Activated naive CD4-positive, alpha-beta T cell treated with anti-CD3 and anti-CD28 coated beads for 36 hours (primary cell): ENCODE measurements around the gene SKP2. TPM values are rescaled to one million over a fixed set of nuclear protein-coding genes. Genes with fewer than 3 reads are reported as not detected.
"Not testable (repeated sequence)": the region's sequence is repeated elsewhere in the genome, so short reads cannot be mapped to it uniquely, and the experiment has no call there.

Source experiments
- CTCF ChIA-PET: fragments of 350-600 bp; sonication (Branson Sonifier 250); formaldehyde crosslinking; loops from one replicate; lab custom pipeline; 2021; ENCODE audit warnings: antibody characterized with exemption; lab: Charles Lee
- DNase-seq: peaks from one replicate; pipeline ENCODE4 v3.0.0-alpha.2; 2020
- H3K27ac Mint-ChIP-seq: one replicate; pipeline ENCODE4 v1.8.0; 2021; ENCODE audit warnings: mild to moderate bottlenecking, mixed read lengths
- H3K27me3 Mint-ChIP-seq: one replicate; pipeline ENCODE4 v1.8.0; 2021; ENCODE audit warnings: low read depth, mixed read lengths
- H3K36me3 Mint-ChIP-seq: one replicate; pipeline ENCODE4 v1.8.0; 2021; ENCODE audit warnings: low read depth, mixed read lengths
- H3K4me1 Mint-ChIP-seq: one replicate; pipeline ENCODE4 v1.8.0; 2021; ENCODE audit warnings: low read depth, mixed read lengths
- H3K4me3 Mint-ChIP-seq: one replicate; pipeline ENCODE4 v1.8.0; 2021; ENCODE audit warnings: mild to moderate bottlenecking, moderate library complexity, mixed read lengths
- H3K9me3 Mint-ChIP-seq: one replicate; pipeline ENCODE4 v1.8.0; 2021; ENCODE audit warnings: mixed read lengths
- intact Hi-C: fragments of 100-400 bp; cut with micrococcal nuclease; formaldehyde crosslinking; loops from one replicate; pipeline ENCODE4 v1.15.1; 2023
- total RNA-seq, 2 experiments: library from RNA; stranded (reverse); gene quantifications; one replicate each; pipeline ENCODE4 v1.2.3, GENCODE V29; 2021

SKP2 gene
- total RNA-seq, 2 experiments from 2014 or later = 44.4 to 48.1 TPM

DNA sequence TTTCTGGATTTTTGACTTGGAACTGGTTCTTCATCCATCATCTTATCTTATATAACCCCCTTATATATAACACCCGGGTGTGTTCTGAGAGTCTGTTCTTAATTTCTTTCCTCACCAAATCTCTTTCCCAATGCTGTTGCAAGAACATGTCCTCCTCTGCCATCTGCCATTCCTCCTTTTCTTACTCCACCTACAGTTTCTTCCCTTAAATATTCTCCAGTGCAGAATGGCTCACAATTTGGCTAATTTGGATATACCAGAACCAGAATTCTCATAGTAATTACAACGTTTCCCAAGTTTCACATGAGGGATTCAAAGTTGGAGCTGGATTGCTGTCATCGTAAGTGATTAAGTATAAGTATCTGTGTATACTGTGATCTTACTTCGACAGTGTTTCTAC lies 28.0 kb downstream of the SKP2 start:
- intact Hi-C loops = no loop called here
- CTCF ChIA-PET = no interaction called here
- Mint-ChIP-seq H3K4me1 (no peaks in the 10 kb centered on the region), H3K27ac (no peak overlapping the region), H3K36me3 (peaks cover 40% of the 10 kb centered on the region), H3K27me3 (no peaks in the 10 kb centered on the region), H3K4me3 (no peak overlapping the region), H3K9me3 (no peaks in the 10 kb centered on the region)
- no peak for DNase-seq

DNA sequence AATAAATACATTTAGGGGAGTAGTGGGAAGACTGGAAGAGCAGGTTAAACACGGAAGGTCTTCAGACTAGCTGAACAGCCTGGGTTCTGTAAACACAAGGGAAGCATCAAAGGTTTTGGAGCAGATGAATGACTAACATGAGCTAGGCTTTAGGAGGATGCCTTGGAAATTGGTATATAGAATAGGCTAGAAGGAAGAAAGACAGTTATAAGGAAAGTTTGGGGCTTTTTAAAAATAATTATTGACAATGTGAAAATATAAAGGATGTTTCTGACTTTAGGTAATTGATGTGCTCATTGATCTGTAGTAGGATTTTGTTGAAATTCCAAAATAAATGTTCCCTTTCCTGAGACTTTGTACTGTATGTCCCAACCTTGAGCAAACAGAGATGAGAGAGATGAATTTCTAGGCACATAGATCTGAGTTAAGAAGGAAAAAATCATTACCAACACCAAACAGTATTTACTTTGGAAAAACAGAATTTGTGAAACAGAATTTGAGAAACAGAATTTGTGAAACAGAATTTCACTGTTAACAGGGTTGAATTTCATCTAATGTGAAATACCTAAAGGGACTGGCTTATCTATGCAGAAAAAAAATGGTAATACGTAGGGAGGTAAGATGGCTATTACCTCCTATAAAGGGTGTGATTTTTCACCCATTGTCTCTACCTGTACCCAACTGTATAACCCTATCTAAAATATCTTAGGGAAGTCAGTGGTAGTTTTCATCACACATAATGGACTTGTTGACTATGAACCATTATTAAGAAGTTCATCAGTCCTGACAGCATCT lies 28.8 kb downstream of the SKP2 start:
- Mint-ChIP-seq H3K36me3 (peaks cover 45% of the 10 kb centered on the region), H3K27me3 (no peaks in the 10 kb centered on the region), H3K4me3 (no peak overlapping the region), H3K9me3 (peaks cover 2% of the 10 kb centered on the region), H3K4me1 (no peaks in the 10 kb centered on the region), H3K27ac (no peak overlapping the region)
- no peak for DNase-seq
- intact Hi-C loops = no loop called here
- CTCF ChIA-PET = no interaction called here

DNA sequence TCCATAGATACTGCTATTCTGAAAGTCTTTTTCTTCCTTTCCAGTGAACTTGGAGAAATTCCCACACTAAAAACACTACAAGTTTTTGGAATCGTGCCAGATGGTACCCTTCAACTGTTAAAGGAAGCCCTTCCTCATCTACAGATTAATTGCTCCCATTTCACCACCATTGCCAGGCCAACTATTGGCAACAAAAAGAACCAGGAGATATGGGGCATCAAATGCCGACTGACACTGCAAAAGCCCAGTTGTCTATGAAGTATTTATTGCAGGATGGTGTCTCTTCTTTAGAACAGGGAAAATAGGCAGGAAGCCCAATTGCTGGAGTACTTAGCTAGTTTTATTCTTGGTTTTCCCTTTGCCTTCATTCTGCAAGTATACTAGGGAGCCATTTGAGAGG lies 29.9 kb downstream of the SKP2 start:
- DNase-seq = no peak
- Mint-ChIP-seq H3K4me3 (no peak overlapping the region), H3K4me1 (no peaks in the 10 kb centered on the region), H3K27me3 (no peaks in the 10 kb centered on the region), H3K9me3 (peaks cover 6% of the 10 kb centered on the region), H3K27ac (no peak overlapping the region), H3K36me3 (peaks cover 54% of the 10 kb centered on the region)
- CTCF ChIA-PET = interaction anchor here (1.1 kb wide), 1 partner anchor 14 kb away, joined by 4 read pairs; no protein-coding TSS in a partner anchor
- intact Hi-C loops = no loop called here

DNA sequence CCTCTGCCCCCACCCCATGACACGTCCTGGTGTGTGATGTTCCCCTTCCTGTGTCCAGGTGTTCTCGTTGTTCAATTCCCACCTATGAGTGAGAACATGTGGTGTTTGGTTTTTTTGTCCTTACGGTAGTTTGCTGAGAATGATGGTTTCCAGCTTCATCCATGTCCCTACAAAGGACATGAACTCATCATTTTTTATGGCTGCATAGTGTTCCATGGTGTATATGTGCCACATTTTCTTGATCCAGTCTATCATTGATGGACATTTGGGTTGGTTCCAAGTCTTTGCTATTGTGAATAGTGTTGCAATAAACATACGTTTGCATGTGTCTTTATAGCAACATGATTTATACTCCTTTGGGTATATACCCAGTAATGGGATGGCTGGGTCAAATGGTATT lies 32.5 kb downstream of the SKP2 start:
- H3K27me3 Mint-ChIP-seq = not testable (repeated sequence)

GRCh38 chr5:36193746-36194145 lies 41.8 kb downstream of the SKP2 start:
- H3K4me3 Mint-ChIP-seq = no peak overlapping the region
- intact Hi-C loops = no loop called here
- peaks cover 9% of the 10 kb centered on the region for H3K9me3 Mint-ChIP-seq
- peaks cover 40% of the 10 kb centered on the region for H3K36me3 Mint-ChIP-seq
- no peak for DNase-seq
- CTCF ChIA-PET = interaction anchor here (0.7 kb wide), 1 partner anchor 10 kb away, joined by 3 read pairs; no protein-coding TSS in a partner anchor
- no peak overlapping the region for H3K27ac Mint-ChIP-seq
- no peaks in the 10 kb centered on the region for H3K4me1 Mint-ChIP-seq
- H3K27me3 Mint-ChIP-seq = no peaks in the 10 kb centered on the region

More for the DNA sequence above, 32.5 kb downstream of the SKP2 start:
- H3K4me3 Mint-ChIP-seq, H3K4me1 Mint-ChIP-seq, H3K27ac Mint-ChIP-seq, DNase-seq, intact Hi-C loops, CTCF ChIA-PET: not testable (repeated sequence)
- Mint-ChIP-seq H3K9me3 (peaks cover 20% of the 10 kb centered on the region), H3K36me3 (peaks cover 67% of the 10 kb centered on the region)

GRCh38 chr5:36198281-36198680 lies 46.4 kb downstream of the SKP2 start:
- CTCF ChIA-PET = interaction anchor here (1.2 kb wide), 1 partner anchor 9 kb away, joined by 3 read pairs; no protein-coding TSS in a partner anchor
- Mint-ChIP-seq H3K4me1 (peaks cover 4% of the 10 kb centered on the region), H3K27ac (no peak overlapping the region), H3K27me3 (no peaks in the 10 kb centered on the region), H3K4me3 (no peak overlapping the region), H3K9me3 (no peaks in the 10 kb centered on the region), H3K36me3 (peaks cover 18% of the 10 kb centered on the region)
- DNase-seq = no peak
- intact Hi-C loops = no loop called here

GRCh38 chr5:36198783-36199182 lies 46.9 kb downstream of the SKP2 start:
- H3K4me3 Mint-ChIP-seq, H3K27ac Mint-ChIP-seq, H3K27me3 Mint-ChIP-seq, DNase-seq, H3K4me1 Mint-ChIP-seq, H3K9me3 Mint-ChIP-seq, intact Hi-C loops: not testable (repeated sequence)
- peaks cover 15% of the 10 kb centered on the region for H3K36me3 Mint-ChIP-seq
- CTCF ChIA-PET = interaction anchor here (1.2 kb wide), 1 partner anchor 9 kb away, joined by 3 read pairs; no protein-coding TSS in a partner anchor

GRCh38 chr5:36199620-36200019 lies 47.7 kb downstream of the SKP2 start:
- peaks cover 15% of the 10 kb centered on the region for H3K36me3 Mint-ChIP-seq
- intact Hi-C loops = no loop called here
- peaks cover 4% of the 10 kb centered on the region for H3K4me1 Mint-ChIP-seq
- no peaks in the 10 kb centered on the region for H3K9me3 Mint-ChIP-seq
- DNase-seq = no peak
- CTCF ChIA-PET = interaction anchor here (1.2 kb wide), 1 partner anchor 8 kb away, joined by 3 read pairs; no protein-coding TSS in a partner anchor
- H3K27me3 Mint-ChIP-seq = no peaks in the 10 kb centered on the region
- no peak overlapping the region for H3K4me3 Mint-ChIP-seq
- no peak overlapping the region for H3K27ac Mint-ChIP-seq

GRCh38 chr5:36200513-36200912 lies 48.6 kb downstream of the SKP2 start:
- H3K27me3 Mint-ChIP-seq = no peaks in the 10 kb centered on the region
- H3K9me3 Mint-ChIP-seq = no peaks in the 10 kb centered on the region
- CTCF ChIA-PET = no interaction called here
- DNase-seq = no peak
- peaks cover 16% of the 10 kb centered on the region for H3K36me3 Mint-ChIP-seq
- H3K4me3 Mint-ChIP-seq = no peak overlapping the region
- H3K27ac Mint-ChIP-seq = no peak overlapping the region
- H3K4me1 Mint-ChIP-seq = peaks cover 4% of the 10 kb centered on the region
- intact Hi-C loops = no loop called here

- Mint-ChIP-seq H3K27me3 (no peaks in the 10 kb centered on the region), H3K9me3 (no peaks in the 10 kb centered on the region), H3K27ac (peak overlapping the region; percentile 48), H3K36me3 (peaks cover 13% of the 10 kb centered on the region), H3K4me3 (no peak overlapping the region), H3K4me1 (peaks cover 4% of the 10 kb centered on the region)
- intact Hi-C loops = no loop called here
- CTCF ChIA-PET = interaction anchor here (1.4 kb wide), 1 partner anchor 123 kb away, joined by 3 read pairs; no protein-coding TSS in a partner anchor
- no peak for DNase-seq
Measured at GRCh38 chr5:36202521-36202961, 50.6 kb downstream of the SKP2 start.

- Mint-ChIP-seq H3K9me3 (no peaks in the 10 kb centered on the region), H3K27ac (no peak overlapping the region), H3K36me3 (peaks cover 13% of the 10 kb centered on the region), H3K4me3 (no peak overlapping the region), H3K4me1 (peaks cover 4% of the 10 kb centered on the region), H3K27me3 (no peaks in the 10 kb centered on the region)
- intact Hi-C loops = no loop called here
- no peak for DNase-seq
- CTCF ChIA-PET = no interaction called here
Measured at GRCh38 chr5:36205329-36205728, 53.4 kb downstream of the SKP2 start.

DNA sequence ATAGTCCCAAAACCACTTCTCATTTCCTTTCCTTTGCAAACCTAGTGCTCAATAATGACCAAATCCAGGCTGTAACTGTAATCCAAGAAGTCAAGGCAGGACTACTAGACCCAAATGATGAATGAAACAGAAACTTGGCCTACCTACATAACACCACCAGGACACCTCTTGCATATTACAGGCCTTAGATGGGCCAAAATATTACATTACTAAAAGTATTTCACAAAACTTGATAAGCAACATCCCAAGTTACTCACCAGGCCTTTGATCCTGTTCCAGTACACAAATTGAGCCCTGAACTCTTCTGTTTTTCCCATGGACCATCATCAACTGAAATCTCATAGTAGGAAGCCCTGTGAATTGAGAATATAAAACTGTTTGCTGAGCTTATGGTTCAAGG lies 55.0 kb downstream of the SKP2 start:
- H3K27ac Mint-ChIP-seq = no peak overlapping the region
- no peak for DNase-seq
- H3K4me1 Mint-ChIP-seq = peaks cover 4% of the 10 kb centered on the region
- peaks cover 15% of the 10 kb centered on the region for H3K36me3 Mint-ChIP-seq
- H3K27me3 Mint-ChIP-seq = no peaks in the 10 kb centered on the region
- H3K4me3 Mint-ChIP-seq = no peak overlapping the region
- H3K9me3 Mint-ChIP-seq = no peaks in the 10 kb centered on the region
- CTCF ChIA-PET = interaction anchor here (1.2 kb wide), 1 partner anchor 8 kb away, joined by 3 read pairs; no protein-coding TSS in a partner anchor
- intact Hi-C loops = no loop called here

GRCh38 chr5:36208786-36209185 lies 56.9 kb downstream of the SKP2 start:
- no peaks in the 10 kb centered on the region for H3K4me1 Mint-ChIP-seq
- intact Hi-C loops = no loop called here
- H3K4me3 Mint-ChIP-seq = no peak overlapping the region
- no peak for DNase-seq
- no peak overlapping the region for H3K27ac Mint-ChIP-seq
- peaks cover 13% of the 10 kb centered on the region for H3K36me3 Mint-ChIP-seq
- CTCF ChIA-PET = no interaction called here
- H3K27me3 Mint-ChIP-seq = no peaks in the 10 kb centered on the region
- H3K9me3 Mint-ChIP-seq = no peaks in the 10 kb centered on the region
